ENCODE measurements around the gene CACNA1I. TPM values are rescaled to one million over a fixed set of nuclear protein-coding genes. Genes with fewer than 3 reads are reported as not detected.
A peak's percentile ranks its signal among the peaks of the same experiment; 100 is the strongest.

CACNA1I gene
- total RNA-seq, 3 donors from 2014 or later, result 0.19 to 0.41 (median 0.20) TPM

DNA sequence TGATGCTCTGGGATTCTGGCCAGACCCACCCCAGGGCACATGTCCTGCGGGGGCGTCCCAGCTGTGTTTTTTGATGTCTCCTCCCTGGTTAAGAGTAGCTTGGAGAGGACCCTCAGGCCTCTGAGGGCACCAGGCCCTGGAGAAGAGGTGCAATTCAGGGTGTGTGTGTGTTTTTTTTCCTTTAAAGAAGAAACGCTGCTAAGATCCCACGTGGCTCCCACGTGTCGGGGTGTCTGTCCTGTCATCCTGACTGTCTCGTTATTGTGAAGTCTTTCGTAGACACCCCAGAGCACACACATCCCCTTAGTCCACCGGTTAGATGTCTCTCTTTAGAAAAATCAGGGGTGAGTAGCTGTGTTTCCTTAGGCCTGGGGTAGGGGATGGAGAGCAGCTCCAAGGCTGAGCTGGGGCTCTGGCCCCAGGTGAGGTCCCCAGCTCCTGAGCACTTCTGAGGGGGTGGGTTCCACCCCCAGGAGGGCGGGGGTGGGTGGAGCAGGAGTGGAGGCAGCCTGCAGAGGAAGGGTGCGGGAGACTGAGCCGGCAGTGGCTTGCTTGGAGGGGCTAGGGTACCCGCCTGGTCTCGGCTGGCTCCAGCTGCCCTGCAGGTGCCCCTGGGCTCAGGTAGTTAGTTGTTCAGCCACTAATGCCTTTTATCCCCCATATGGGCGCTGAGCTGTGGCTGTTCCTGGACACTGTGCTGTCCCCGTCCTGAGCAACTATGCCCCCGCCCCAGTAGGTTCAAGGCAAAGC, 116.4 kb downstream of the CACNA1I start:
- intact Hi-C loops (cut with DNase I, micrococcal nuclease), result no loop called here
- Histone ChIP-seq H3K4me3 (no peak overlapping the region), H3K36me3 (ENCODE audit: low read depth) (no peaks in the 10 kb centered on the region), H3K9me3 (no peaks in the 10 kb centered on the region), H3K4me1 (ENCODE audit: low read depth) (no peaks in the 10 kb centered on the region)
- ATAC-seq (no peak), DNase-seq (no peak)
- TF ChIP-seq, protein P1, sequence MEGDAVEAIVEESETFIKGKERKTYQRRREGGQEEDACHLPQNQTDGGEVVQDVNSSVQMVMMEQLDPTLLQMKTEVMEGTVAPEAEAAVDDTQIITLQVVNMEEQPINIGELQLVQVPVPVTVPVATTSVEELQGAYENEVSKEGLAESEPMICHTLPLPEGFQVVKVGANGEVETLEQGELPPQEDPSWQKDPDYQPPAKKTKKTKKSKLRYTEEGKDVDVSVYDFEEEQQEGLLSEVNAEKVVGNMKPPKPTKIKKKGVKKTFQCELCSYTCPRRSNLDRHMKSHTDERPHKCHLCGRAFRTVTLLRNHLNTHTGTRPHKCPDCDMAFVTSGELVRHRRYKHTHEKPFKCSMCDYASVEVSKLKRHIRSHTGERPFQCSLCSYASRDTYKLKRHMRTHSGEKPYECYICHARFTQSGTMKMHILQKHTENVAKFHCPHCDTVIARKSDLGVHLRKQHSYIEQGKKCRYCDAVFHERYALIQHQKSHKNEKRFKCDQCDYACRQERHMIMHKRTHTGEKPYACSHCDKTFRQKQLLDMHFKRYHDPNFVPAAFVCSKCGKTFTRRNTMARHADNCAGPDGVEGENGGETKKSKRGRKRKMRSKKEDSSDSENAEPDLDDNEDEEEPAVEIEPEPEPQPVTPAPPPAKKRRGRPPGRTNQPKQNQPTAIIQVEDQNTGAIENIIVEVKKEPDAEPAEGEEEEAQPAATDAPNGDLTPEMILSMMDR (IDR thresholded peaks at IDR 0.05), result no peak

DNA sequence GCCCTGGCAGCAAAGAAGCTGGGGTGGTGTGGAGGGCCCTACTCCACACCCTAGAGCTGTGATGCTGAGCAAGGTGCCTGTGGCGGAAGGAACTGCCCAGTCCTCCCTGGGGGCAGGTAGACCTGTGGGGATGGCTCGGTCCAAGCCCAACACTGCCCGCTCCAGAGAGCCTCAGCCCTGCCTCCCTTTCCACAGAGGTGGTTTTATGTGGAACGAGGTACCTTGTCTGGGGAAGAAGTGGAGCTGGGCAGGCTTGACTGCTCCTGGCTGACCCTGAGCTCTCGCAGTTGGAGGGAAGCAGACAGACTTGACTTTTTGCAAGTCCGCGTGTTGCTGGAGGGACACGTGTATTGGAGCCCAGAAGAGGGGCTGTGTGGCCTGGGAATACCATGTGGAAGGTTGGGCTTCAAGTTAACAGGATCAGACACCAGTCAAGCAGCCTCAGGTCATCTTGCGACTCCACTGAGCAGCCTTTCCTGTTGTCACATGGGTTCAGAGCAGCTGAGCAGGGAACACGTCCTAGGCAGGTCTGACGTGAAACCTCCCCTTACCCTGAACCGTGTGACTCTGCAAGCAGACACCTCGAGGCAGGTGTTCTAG, 117.7 kb downstream of the CACNA1I start:
- ATAC-seq (no peak), DNase-seq (no peak)
- no peaks in the 10 kb centered on the region for H3K36me3 ChIP-seq (ENCODE audit: low read depth)
- H3K4me1 ChIP-seq (ENCODE audit: low read depth), result no peaks in the 10 kb centered on the region
- H3K9me3 ChIP-seq, result no peaks in the 10 kb centered on the region
- intact Hi-C loops (cut with DNase I, micrococcal nuclease), result no loop called here
- H3K4me3 ChIP-seq, result no peak overlapping the region
- TF ChIP-seq, protein P1 (IDR thresholded peaks at IDR 0.05), result no peak

DNA sequence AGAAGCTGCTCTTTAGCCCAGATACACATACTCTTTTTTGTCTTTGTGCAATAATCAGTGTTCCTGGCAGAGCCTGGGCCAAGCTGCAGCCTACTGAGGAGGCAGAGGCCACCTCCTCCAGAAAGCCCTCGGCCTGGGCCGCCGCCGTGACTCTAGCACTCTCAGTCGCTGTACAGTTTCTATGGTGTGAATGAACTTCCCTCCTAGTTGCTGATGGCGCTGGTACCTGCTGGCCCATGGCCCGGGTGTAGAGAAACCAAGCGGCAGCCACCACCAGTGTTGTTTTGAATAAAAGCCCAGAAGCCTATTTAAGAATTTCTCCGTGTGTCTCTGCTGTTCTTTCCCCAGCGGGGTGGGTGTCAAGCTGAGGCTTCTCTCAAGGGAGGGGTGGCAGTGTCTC, 118.9 kb downstream of the CACNA1I start:
- Histone ChIP-seq H3K36me3 (ENCODE audit: low read depth) (no peaks in the 10 kb centered on the region), H3K4me3 (no peak overlapping the region), H3K4me1 (ENCODE audit: low read depth) (no peaks in the 10 kb centered on the region), H3K9me3 (no peaks in the 10 kb centered on the region)
- intact Hi-C loops (cut with DNase I, micrococcal nuclease), result no loop called here
- ATAC-seq, result no peak
- no peak for DNase-seq
- TF ChIP-seq, protein P1 (IDR thresholded peaks at IDR 0.05), result no peak

DNA sequence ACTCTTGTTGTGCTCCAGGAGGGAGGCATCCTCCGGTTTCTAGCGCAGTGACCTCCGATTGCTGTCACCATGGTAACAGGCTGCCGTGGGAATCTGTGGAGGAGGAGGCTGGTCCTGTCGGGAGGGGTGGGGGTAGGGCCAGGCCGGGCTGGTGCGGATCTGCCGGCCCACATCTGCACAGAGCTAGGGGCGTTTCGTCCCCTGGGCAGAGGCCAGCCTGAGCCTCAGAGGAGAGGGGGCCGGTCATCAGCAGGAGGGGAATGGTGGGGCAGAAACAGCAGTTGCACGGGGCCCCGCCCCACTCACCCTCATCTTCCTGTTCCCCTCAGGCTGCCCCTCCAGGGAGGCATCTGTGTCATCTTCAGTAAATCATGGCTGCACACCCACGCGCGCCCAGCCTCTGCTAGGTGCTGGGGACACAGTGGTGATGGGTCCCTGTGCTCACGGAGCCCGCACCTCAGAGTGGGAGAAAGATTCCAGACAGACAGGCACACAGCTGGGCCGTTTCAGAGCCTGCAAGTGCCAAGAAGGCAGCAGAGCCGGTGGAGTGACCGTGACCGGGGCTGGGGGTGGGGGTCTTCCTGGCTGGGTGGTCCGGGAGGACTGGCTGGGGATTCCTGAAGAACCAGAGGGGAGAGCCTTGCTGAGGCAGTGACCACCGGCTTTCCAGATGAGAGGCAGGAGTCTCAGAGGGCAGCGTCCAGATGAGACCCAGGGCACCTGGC, 120.5 kb downstream of the CACNA1I start:
- intact Hi-C loops (cut with DNase I, micrococcal nuclease), result no loop called here
- ATAC-seq (no peak), DNase-seq (no peak)
- no peaks in the 10 kb centered on the region for H3K36me3 ChIP-seq (ENCODE audit: low read depth)
- H3K4me1 ChIP-seq (ENCODE audit: low read depth), result no peaks in the 10 kb centered on the region
- no peak overlapping the region for H3K4me3 ChIP-seq
- TF ChIP-seq, protein P1 (IDR thresholded peaks at IDR 0.05), result no peak
- H3K9me3 ChIP-seq, result no peaks in the 10 kb centered on the region

DNA sequence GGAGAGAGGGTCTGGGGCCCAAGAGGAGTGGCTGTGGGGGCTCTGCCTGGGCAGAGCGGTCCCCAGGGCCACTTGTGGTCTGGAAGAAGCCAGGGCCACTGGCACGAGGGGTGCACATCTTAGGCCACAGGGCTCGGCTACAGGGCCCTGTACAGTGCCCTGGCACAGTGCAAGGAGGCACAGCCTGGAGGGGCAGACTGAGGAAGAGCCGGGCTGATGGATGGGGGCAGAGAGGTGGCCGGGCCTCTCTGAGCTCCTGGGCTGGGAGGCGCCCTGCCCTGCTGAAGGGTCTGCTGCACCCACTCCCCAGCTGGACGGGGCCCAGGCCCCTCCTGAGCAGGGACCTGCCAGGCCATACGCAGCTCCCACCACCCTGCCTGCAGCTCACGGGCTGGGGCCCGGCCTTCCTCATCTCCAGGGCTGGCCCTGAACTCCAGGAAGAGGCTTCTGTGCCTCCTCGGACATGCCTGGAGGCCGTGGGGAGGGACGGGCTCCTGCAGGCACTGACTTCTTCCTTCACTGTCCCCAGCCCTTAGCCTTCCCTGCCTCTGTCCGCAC, 123.5 kb downstream of the CACNA1I start:
- TF ChIP-seq, protein P1 (IDR thresholded peaks at IDR 0.05), result no peak
- H3K4me1 ChIP-seq (ENCODE audit: low read depth), result no peaks in the 10 kb centered on the region
- no peaks in the 10 kb centered on the region for H3K36me3 ChIP-seq (ENCODE audit: low read depth)
- ATAC-seq (peak; percentile 9), DNase-seq (no peak)
- H3K4me3 ChIP-seq, result no peak overlapping the region
- intact Hi-C loops (cut with DNase I, micrococcal nuclease), result no loop called here
- no peaks in the 10 kb centered on the region for H3K9me3 ChIP-seq

Measured in mucosa of descending colon (tissue), 3 donors.